Measurements from ENCODE around the gene SSTR5.

DNA sequence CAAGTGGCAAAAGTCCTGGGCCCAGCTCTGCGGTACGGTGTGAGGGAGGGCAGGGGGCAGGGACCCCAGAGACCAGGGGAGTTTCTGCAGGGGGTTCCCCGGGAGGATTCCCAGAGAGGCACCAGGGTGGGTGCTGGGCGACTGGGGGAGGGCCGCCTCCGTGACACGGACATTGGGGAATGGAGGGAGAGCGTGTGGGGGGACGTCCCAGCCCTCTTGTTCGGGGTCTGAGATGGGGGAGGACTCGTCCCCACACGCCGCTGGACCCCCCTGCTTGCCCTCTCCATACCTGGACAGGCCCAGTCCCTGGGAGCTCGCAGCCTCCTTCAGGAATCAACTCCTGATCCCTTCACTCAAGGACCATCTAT is 49.8 kb downstream of the SSTR5 start:
- TF ChIP-seq, protein P1, sequence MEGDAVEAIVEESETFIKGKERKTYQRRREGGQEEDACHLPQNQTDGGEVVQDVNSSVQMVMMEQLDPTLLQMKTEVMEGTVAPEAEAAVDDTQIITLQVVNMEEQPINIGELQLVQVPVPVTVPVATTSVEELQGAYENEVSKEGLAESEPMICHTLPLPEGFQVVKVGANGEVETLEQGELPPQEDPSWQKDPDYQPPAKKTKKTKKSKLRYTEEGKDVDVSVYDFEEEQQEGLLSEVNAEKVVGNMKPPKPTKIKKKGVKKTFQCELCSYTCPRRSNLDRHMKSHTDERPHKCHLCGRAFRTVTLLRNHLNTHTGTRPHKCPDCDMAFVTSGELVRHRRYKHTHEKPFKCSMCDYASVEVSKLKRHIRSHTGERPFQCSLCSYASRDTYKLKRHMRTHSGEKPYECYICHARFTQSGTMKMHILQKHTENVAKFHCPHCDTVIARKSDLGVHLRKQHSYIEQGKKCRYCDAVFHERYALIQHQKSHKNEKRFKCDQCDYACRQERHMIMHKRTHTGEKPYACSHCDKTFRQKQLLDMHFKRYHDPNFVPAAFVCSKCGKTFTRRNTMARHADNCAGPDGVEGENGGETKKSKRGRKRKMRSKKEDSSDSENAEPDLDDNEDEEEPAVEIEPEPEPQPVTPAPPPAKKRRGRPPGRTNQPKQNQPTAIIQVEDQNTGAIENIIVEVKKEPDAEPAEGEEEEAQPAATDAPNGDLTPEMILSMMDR (IDR thresholded peaks at IDR 0.05), result no peak
- TF ChIP-seq POLR2A (IDR thresholded peaks at IDR 0.05), result no peak
- TF ChIP-seq EP300 (IDR thresholded peaks at IDR 0.05), result no peak
- TF ChIP-seq POLR2AphosphoS5 (IDR thresholded peaks at IDR 0.05), result no peak

Data from gastroesophageal sphincter (tissue), 3 donors.